PC-9 (cell line): ENCODE results near the gene TMEM217.
A peak's percentile ranks its signal among the peaks of the same experiment; 100 is the strongest.

Experiments
- CTCF ChIP-seq: fragments of 200-600 bp; sonication (generic); conservative IDR thresholded peaks from 2 replicates; pipeline ENCODE4 v1.6.1; 2017; ENCODE audit warnings: mixed run types, antibody characterized with exemption, mild to moderate bottlenecking, moderate library complexity
- EZH2 ChIP-seq: fragments of 200-600 bp; sonication (generic); IDR thresholded peaks from 2 replicates; pipeline ENCODE4 v1.8.0; 2017; ENCODE audit warnings: antibody characterized with exemption, low read depth

DNA sequence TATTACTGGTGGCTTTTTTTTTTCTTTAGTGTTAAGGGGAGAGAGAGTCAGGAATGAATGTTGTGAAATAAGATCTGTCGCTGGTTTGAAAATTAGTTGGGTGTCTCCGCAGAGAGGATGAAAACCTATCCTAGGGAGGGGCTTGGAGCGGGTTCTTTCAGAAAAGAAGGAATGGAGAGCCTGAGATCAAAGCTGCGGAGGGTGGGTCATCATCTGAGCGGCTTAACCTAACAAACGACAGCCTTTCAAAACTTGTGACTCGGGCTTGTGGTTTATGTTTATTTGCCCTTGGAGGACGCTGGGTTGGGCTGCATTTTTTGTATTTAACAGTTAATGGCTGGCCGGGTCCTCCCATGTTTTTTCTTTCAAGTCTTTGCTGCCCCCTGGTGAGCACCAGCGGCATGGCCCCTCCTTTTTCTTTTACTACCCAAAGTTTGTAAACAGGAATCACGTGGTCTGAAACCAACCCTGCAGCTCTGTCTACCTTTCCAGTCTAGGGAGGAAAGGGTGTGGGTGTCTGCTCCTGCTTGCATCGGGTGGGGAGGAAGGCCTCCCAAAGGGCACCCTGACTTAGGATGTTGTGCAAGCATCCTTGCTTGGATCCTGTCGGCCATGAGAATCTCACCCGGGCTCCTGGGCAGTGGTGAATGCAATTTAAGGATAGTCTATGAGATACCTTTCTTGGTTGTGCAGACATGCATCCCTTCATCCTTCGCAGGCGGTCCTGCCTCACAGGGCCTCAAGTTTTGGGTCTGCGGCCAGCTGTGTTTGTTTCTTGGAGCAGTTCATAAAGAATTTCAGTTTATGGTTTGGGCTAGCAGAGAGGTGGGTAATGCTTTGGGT lies 85.8 kb downstream of the TMEM217 start:
- TF ChIP-seq CTCF: peak; percentile 94
- TF ChIP-seq EZH2: no peak
